OCI-LY3 (cell line): ENCODE data around the gene DRAM2.

Experiments used
- CTCF ChIP-seq: fragments of 200-600, 300-600 bp; sonication (generic); IDR thresholded peaks from 2 replicates; pipeline ENCODE4 v1.5.1; 2014; ENCODE audit warnings: antibody characterized with exemption, low read length, low read depth
- EZH2phosphoT487 ChIP-seq: fragments of 200-600 bp; shearing (Covaris generic); IDR thresholded peaks from 2 replicates; pipeline ENCODE4 v1.6.1; 2018; ENCODE audit warnings: antibody characterized with exemption, mixed run types, low read depth

DNA sequence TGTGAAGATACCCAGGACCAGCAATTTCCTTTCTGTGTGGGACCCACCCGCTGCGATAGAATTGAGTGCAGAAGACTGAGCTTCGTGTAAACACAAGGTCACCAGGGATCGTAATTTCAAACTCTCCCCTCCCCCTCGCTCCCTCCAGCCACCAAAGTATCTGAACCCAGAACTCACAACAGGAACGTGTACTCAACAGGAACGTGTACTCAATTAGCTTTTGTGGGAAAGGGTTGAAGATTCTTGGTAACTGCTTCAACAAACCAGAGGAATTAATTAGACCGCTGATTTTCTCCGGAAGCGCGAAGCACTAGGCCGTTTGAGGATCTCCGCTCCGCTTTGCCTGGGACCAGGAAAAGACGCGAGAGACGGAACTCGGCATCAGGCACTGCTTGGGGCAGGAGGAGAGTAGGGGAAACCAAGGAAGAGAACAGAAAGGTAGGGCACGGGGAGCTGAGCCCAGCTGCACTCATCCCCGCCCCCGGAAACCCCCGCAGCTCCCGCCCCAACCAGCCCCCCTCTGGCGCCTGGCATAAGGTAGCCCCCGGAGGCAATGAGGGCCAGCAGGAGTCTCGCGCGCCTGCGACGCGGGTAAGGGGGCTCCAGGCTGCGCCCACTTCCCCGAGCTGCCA is 453 bp downstream of the DRAM2 start:
- TF ChIP-seq CTCF (no peak), EZH2phosphoT487 (no peak)
